Measurements from ENCODE around the gene JPH3.
A peak's percentile ranks its signal among the peaks of the same experiment; 100 is the strongest.
"Not testable (repeated sequence)": the region's sequence is repeated elsewhere in the genome, so short reads cannot be mapped to it uniquely, and the experiment has no call there.

JPH3 gene

DNA sequence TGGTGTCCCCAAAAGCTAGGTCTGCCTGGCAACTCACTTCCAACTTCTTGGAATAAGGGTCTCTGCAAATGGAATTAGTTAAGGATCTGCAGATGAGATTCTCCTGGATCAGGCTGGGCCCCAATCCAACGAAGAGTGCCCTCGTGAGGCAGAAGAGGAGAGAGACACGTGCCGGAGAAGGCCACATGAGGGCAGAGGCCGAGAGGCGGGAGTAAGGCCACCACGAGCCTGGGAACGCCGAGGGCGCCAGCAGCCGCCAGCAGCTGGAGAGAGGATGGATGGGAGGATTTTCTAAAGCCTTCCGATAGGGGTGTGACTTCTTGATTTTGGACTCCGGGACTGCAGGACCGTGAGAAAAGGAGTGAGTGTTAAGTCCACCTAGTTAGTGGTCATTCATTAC, 76.3 kb downstream of the JPH3 start:
- no peaks in the 10 kb centered on the region for H3K27me3 Mint-ChIP-seq
- H3K4me3 Mint-ChIP-seq, result no peak overlapping the region
- H3K36me3 Mint-ChIP-seq (ENCODE audit: low read depth), result no peaks in the 10 kb centered on the region
- peaks cover 15% of the 10 kb centered on the region for H3K4me1 Mint-ChIP-seq (ENCODE audit: low read depth)
- no peaks in the 10 kb centered on the region for H3K9me3 Mint-ChIP-seq
- H3K27ac Mint-ChIP-seq, result no peak overlapping the region

DNA sequence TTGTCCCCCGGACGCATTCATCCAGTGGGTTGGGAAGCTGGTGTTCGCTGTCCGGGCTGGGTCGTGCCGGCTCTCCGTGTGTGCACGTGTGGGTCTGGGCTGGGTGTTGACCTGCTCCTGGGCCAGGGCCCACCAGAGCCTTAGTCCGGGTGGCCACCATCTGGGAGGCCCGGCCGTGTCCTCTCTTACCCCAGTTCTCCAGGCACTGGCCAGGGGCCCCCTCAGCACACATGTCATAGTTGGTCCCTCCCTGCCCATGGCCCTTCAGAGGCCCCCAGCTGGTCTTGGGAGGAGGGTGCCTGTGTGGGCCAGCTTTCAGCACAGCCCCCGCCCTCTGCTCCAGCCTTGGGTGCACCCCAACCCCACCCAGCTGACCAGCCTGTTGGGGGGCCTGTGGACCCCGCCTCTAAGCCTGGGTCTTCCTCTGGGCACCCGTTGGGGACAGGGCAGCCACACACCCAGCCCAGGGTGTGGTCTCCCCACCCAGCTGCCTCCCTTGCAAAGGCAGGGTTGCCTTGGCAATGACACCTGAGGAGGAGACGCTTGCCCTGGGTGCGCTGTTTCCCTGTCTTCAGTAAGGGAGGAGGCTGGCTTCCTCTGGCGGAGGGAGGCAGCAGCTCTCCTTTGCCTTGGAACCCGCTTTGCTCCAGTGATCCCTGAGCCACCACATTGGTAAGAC, 77.4 kb downstream of the JPH3 start:
- peak overlapping the region; percentile 21 for H3K27ac Mint-ChIP-seq
- H3K4me1 Mint-ChIP-seq (ENCODE audit: low read depth), result peaks cover 15% of the 10 kb centered on the region
- no peak overlapping the region for H3K4me3 Mint-ChIP-seq
- no peaks in the 10 kb centered on the region for H3K36me3 Mint-ChIP-seq (ENCODE audit: low read depth)
- no peaks in the 10 kb centered on the region for H3K9me3 Mint-ChIP-seq
- H3K27me3 Mint-ChIP-seq, result no peaks in the 10 kb centered on the region

DNA sequence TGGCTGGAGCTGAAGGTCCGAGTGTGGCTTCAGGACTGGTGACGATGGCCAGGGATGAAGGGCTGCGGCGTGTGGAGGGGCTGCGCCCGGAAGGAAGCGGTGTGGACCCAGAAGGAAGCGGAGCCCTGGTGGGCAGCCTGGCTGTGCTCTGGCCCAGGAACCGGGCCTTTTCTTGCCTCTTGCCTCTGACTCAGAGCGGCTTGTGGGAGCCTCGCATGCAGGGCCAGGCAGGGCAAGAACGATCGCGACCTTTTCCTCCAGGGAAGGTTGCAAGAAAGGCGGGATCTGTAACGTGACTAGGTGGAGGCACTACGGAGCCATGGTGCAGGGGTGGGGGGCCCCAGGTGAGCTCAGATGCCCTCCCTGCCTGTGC, 78.0 kb downstream of the JPH3 start:
- no peak overlapping the region for H3K4me3 Mint-ChIP-seq
- no peaks in the 10 kb centered on the region for H3K9me3 Mint-ChIP-seq
- H3K4me1 Mint-ChIP-seq (ENCODE audit: low read depth), result peaks cover 15% of the 10 kb centered on the region
- H3K36me3 Mint-ChIP-seq (ENCODE audit: low read depth), result no peaks in the 10 kb centered on the region
- no peaks in the 10 kb centered on the region for H3K27me3 Mint-ChIP-seq
- no peak overlapping the region for H3K27ac Mint-ChIP-seq

DNA sequence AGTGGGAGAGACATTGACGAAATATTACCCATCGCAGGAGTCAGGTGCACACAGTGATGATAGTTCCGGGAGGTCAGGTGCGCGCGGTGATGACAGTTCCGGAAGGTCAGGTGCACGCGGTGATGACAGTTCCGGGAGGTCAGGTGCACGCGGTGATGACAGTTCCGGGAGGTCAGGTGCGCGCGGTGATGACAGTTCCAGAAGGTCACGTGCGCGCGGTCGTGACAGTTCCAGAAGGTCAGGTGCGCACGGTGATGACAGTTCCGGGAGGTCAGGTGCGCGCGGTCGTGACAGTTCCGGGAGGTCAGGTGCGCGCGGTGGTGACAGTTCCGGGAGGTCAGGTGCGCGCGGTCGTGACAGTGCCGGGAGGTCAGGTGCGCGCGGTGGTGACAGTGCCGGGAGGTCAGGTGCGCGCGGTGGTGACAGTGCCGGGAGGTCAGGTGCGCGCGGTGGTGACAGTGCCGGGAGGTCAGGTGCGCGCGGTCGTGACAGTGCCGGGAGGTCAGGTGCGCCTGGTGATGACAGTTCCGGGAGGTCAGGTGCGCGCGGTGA, 78.8 kb downstream of the JPH3 start:
- H3K4me1 Mint-ChIP-seq (ENCODE audit: low read depth), result peaks cover 15% of the 10 kb centered on the region
- H3K36me3 Mint-ChIP-seq (ENCODE audit: low read depth); H3K27me3 Mint-ChIP-seq; H3K4me3 Mint-ChIP-seq; H3K9me3 Mint-ChIP-seq; H3K27ac Mint-ChIP-seq: not testable (repeated sequence)

GRCh38 chr16:87681981-87682570, 79.8 kb downstream of the JPH3 start:
- Mint-ChIP-seq H3K27me3 (no peaks in the 10 kb centered on the region), H3K36me3 (ENCODE audit: low read depth) (no peaks in the 10 kb centered on the region), H3K4me1 (ENCODE audit: low read depth) (peaks cover 15% of the 10 kb centered on the region), H3K9me3 (no peaks in the 10 kb centered on the region), H3K27ac (no peak overlapping the region), H3K4me3 (no peak overlapping the region)

GRCh38 chr16:87682852-87683399, 80.6 kb downstream of the JPH3 start:
- Mint-ChIP-seq H3K27me3 (no peaks in the 10 kb centered on the region), H3K36me3 (ENCODE audit: low read depth) (no peaks in the 10 kb centered on the region)

GRCh38 chr16:87684106-87684677, 81.9 kb downstream of the JPH3 start:
- Mint-ChIP-seq H3K36me3 (ENCODE audit: low read depth) (no peaks in the 10 kb centered on the region), H3K4me3 (no peak overlapping the region), H3K27me3 (no peaks in the 10 kb centered on the region), H3K27ac (no peak overlapping the region), H3K9me3 (no peaks in the 10 kb centered on the region), H3K4me1 (ENCODE audit: low read depth) (peaks cover 15% of the 10 kb centered on the region)

More at GRCh38 chr16:87682852-87683399, 80.6 kb downstream of the JPH3 start:
- Mint-ChIP-seq H3K4me1 (ENCODE audit: low read depth) (peaks cover 15% of the 10 kb centered on the region), H3K4me3 (no peak overlapping the region), H3K9me3 (no peaks in the 10 kb centered on the region), H3K27ac (no peak overlapping the region)

DNA sequence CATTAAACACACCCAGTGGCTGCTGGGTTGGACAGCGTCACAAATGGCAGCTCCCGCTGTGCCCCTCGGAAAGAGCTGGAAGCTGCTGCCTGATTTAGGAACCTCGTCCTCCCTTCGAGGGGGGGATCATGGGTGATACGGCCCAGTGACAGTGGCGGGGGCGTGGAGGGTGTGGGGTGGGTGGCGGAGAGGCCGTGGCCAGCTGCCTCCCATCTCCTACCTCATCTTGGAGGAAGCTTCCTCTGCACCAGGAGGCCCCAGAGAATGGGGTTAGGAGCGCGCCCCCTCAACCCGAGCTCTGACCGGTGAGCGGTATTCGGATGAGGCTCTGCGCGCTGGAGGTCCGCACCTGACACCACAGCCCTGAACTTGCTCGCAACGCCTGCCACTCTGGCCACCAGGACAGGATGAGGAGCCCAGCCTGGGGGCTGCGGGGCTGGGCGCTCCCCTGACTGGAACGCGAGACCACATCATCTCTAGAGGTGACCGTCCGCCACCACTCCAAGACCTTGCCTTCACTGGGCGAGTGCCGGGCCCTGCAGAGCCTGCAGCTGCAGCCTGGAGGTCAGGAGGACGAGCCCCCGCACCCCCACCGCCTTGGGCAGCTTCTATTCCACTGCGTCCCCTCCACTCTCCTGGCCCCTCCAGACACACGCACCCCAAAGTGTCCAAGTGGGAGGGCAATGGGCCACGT, 82.5 kb downstream of the JPH3 start:
- peaks cover 15% of the 10 kb centered on the region for H3K4me1 Mint-ChIP-seq (ENCODE audit: low read depth)
- no peaks in the 10 kb centered on the region for H3K9me3 Mint-ChIP-seq
- no peak overlapping the region for H3K27ac Mint-ChIP-seq
- no peaks in the 10 kb centered on the region for H3K27me3 Mint-ChIP-seq
- no peaks in the 10 kb centered on the region for H3K36me3 Mint-ChIP-seq (ENCODE audit: low read depth)
- no peak overlapping the region for H3K4me3 Mint-ChIP-seq

- Mint-ChIP-seq H3K27ac (no peak overlapping the region), H3K9me3 (no peaks in the 10 kb centered on the region), H3K4me3 (no peak overlapping the region), H3K27me3 (no peaks in the 10 kb centered on the region), H3K36me3 (ENCODE audit: low read depth) (no peaks in the 10 kb centered on the region), H3K4me1 (ENCODE audit: low read depth) (peaks cover 15% of the 10 kb centered on the region)
Measured at GRCh38 chr16:87685405-87685755, 83.1 kb downstream of the JPH3 start.

DNA sequence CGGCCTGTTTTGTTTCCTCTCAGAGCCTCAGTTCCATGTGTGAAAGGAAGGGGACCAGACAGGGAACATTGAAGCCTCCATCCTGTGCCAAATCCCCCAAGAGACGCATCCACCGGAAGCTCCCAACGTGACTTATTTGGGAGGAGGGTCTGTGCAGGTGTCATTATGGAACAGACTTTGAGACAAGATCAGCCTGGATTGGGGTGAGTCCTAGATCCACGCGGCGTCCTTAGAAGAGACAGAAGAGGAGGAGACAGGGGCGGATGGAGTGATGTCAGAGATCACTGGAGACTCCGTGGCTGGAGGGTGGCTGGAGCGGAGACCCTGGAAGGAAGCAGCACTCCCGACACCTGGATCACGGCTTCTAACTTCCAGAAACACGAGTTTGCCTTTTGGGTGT, 83.5 kb downstream of the JPH3 start:
- Mint-ChIP-seq H3K27me3 (no peaks in the 10 kb centered on the region), H3K9me3 (no peaks in the 10 kb centered on the region)

GRCh38 chr16:87686697-87687096, 84.4 kb downstream of the JPH3 start:
- no peaks in the 10 kb centered on the region for H3K9me3 Mint-ChIP-seq
- H3K27ac Mint-ChIP-seq, result no peak overlapping the region
- H3K36me3 Mint-ChIP-seq (ENCODE audit: low read depth), result no peaks in the 10 kb centered on the region
- no peaks in the 10 kb centered on the region for H3K27me3 Mint-ChIP-seq
- H3K4me1 Mint-ChIP-seq (ENCODE audit: low read depth), result peaks cover 8% of the 10 kb centered on the region
- no peak overlapping the region for H3K4me3 Mint-ChIP-seq

More for the DNA sequence above, 83.5 kb downstream of the JPH3 start:
- H3K36me3 Mint-ChIP-seq (ENCODE audit: low read depth), result no peaks in the 10 kb centered on the region
- no peak overlapping the region for H3K4me3 Mint-ChIP-seq
- no peak overlapping the region for H3K27ac Mint-ChIP-seq
- H3K4me1 Mint-ChIP-seq (ENCODE audit: low read depth), result peaks cover 13% of the 10 kb centered on the region

DNA sequence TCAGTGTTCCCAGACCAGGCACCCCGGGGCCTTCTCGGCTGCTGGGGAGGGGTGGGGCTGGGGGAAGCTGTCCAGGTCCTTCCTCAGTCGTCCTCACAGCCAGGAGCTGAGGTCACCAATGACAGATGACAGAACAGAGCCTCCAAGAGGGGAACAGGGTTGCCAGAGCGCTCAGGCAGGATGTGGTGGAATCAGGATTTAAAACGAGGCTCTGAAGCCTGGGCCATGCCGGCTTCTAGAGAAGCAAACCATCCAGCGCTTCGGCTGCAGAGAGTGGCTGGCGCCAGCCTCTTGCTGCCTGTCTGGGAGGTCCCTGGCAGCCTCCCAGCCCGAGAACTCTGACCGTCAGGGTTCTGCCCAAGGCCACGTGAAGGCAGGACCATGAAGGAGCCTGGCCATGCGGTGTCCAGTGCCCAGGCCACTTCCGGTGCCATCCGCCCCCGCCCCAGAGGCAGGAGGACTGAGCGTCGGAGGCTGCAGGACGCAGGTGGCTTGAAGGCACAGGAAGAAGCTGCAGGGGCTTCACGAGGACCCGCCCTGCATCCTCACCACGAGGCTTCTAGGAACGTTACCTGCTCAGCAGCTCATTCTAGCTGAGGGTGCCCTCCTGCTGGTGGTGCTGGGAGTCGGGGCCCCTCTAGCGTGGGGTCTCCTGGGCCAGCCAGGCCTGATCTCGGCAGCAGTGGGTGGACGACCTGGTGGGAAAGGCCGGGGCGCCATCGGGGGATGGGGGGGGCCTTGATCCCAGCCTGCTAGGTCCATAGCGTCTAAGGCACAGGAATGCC, 85.0 kb downstream of the JPH3 start:
- H3K4me1 Mint-ChIP-seq (ENCODE audit: low read depth), result peaks cover 2% of the 10 kb centered on the region
- H3K27me3 Mint-ChIP-seq, result no peaks in the 10 kb centered on the region
- no peak overlapping the region for H3K4me3 Mint-ChIP-seq
- H3K9me3 Mint-ChIP-seq, result no peaks in the 10 kb centered on the region
- no peak overlapping the region for H3K27ac Mint-ChIP-seq
- H3K36me3 Mint-ChIP-seq (ENCODE audit: low read depth), result no peaks in the 10 kb centered on the region

DNA sequence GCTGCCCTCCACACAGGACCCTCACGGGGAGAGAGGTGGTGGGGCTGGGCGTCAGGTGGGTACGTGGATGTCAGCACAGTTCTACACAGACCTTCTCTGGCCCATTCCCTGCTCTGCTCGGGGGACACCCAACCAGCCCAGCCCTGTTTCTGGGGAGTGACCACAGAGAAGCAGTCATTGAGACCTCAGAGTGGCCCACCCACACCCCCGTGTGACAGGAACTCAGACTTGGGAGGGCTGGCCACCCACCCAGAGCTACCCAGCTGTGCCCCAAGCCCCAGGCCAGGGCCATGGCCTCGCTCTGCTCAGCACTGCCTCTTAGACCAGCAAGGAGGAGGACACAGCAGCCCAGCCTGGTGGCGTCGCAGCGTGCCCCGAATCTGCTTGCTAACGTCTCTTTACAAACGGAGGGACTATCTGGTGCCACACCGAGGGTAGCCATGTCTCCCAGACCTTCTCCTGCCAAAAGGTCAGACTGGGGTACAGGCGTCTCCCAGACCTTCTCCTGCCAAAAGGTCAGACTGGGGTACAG, 85.8 kb downstream of the JPH3 start:
- Mint-ChIP-seq H3K27ac (no peak overlapping the region), H3K4me1 (ENCODE audit: low read depth) (no peaks in the 10 kb centered on the region), H3K4me3 (no peak overlapping the region), H3K36me3 (ENCODE audit: low read depth) (no peaks in the 10 kb centered on the region), H3K27me3 (no peaks in the 10 kb centered on the region), H3K9me3 (no peaks in the 10 kb centered on the region)
